Progenitor cell of endocrine pancreas (in vitro differentiated cells): ENCODE data around the gene BIVM. TPM values are rescaled to one million over a fixed set of nuclear protein-coding genes. Genes with fewer than 3 reads are reported as not detected.

ENCODE experiments used
- DNase-seq: peaks from one replicate; pipeline ENCODE4 v3.0.0; 2021; ENCODE audit warnings: low spot score; ENCODE audit not compliant: unreplicated experiment
- H3K27ac Mint-ChIP-seq: 2 replicates; pipeline ENCODE4 v1.8.0; 2021; ENCODE audit warnings: mild to moderate bottlenecking, moderate library complexity, mixed read lengths
- H3K27me3 Mint-ChIP-seq: 2 replicates; pipeline ENCODE4 v1.8.0; 2021; ENCODE audit warnings: mixed read lengths
- H3K36me3 Mint-ChIP-seq: 2 replicates; pipeline ENCODE4 v1.8.0; 2022; ENCODE audit warnings: mixed read lengths; ENCODE audit not compliant: insufficient read depth
- H3K4me1 Mint-ChIP-seq: 2 replicates; pipeline ENCODE4 v1.8.0; 2021; ENCODE audit warnings: low read depth, mixed read lengths
- H3K4me3 Mint-ChIP-seq: 2 replicates; pipeline ENCODE4 v1.8.0; 2021; ENCODE audit warnings: low read depth, mild to moderate bottlenecking, moderate library complexity, mixed read lengths
- H3K9me3 Mint-ChIP-seq: 2 replicates; pipeline ENCODE4 v1.8.0; 2021; ENCODE audit warnings: low read depth, mixed read lengths
- CTCF ChIP-seq: fragments of 200-600 bp; sonication (generic); IDR thresholded peaks from one replicate; pipeline ENCODE4 v1.5.0; 2021; ENCODE audit warnings: antibody characterized with exemption, mild to moderate bottlenecking; ENCODE audit not compliant: unreplicated experiment
- total RNA-seq: library from RNA; stranded (reverse); gene quantifications from 2 replicates; pipeline ENCODE4 v1.2.1, GENCODE V29; 2021

Gene BIVM
- total RNA-seq, 1 donor from 2014 or later = 28.5 TPM

DNA sequence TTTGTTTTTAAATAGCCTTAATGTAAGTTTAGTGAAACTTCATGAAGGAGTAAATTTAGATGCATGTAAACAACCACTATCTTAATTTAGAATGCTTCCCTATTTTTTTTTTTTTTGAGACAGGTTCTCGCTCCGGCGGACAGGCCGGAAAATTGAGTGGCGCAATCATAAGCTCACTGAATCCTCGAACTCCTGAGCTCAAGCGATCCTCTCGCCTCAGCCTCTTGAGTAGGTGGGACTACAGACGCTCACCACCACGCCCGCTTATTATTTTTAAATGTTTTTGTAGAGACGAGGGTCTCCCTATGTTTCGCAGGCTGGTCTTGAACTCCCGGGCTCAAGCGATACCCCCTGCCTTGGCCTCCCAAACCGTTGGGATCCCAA lies 26.9 kb upstream of the BIVM start:
- Mint-ChIP-seq H3K9me3 (no peaks in the 10 kb centered on the region), H3K36me3 (no peaks in the 10 kb centered on the region)
- no peak for TF ChIP-seq CTCF

GRCh38 chr13:102773441-102774213 lies 25.3 kb upstream of the BIVM start, which contains the start of gene TEX30:
TSS of gene TEX30 (minus strand) at chr13:102773786. CDS start at chr13:102770026, 3,760 bp downstream.
- no peak for TF ChIP-seq CTCF
- peak; percentile 81 for DNase-seq
- H3K36me3 Mint-ChIP-seq = no peaks in the 10 kb centered on the region
- no peaks in the 10 kb centered on the region for H3K27me3 Mint-ChIP-seq
- H3K4me3 Mint-ChIP-seq = peak within 1 kb of the TSS; percentile 89
- H3K27ac Mint-ChIP-seq = peak within 1 kb of the TSS; percentile 91
- no peaks in the 10 kb centered on the region for H3K9me3 Mint-ChIP-seq
- H3K4me1 Mint-ChIP-seq = peaks cover 5% of the 10 kb centered on the region

More for the DNA sequence above, 26.9 kb upstream of the BIVM start:
- Mint-ChIP-seq H3K4me1 (peaks cover 5% of the 10 kb centered on the region), H3K27ac (no peak overlapping the region), H3K4me3 (peak overlapping the region; percentile 89), H3K27me3 (no peaks in the 10 kb centered on the region)
- DNase-seq = no peak

- H3K4me3 Mint-ChIP-seq = peak overlapping the region; percentile 89
- no peak for TF ChIP-seq CTCF
- H3K36me3 Mint-ChIP-seq = no peaks in the 10 kb centered on the region
- DNase-seq = no peak
- no peaks in the 10 kb centered on the region for H3K9me3 Mint-ChIP-seq
- H3K27me3 Mint-ChIP-seq = no peaks in the 10 kb centered on the region
- H3K27ac Mint-ChIP-seq = peak overlapping the region; percentile 91
- peaks cover 5% of the 10 kb centered on the region for H3K4me1 Mint-ChIP-seq
Observed at GRCh38 chr13:102774214-102774568, 24.7 kb upstream of the BIVM start.

DNA sequence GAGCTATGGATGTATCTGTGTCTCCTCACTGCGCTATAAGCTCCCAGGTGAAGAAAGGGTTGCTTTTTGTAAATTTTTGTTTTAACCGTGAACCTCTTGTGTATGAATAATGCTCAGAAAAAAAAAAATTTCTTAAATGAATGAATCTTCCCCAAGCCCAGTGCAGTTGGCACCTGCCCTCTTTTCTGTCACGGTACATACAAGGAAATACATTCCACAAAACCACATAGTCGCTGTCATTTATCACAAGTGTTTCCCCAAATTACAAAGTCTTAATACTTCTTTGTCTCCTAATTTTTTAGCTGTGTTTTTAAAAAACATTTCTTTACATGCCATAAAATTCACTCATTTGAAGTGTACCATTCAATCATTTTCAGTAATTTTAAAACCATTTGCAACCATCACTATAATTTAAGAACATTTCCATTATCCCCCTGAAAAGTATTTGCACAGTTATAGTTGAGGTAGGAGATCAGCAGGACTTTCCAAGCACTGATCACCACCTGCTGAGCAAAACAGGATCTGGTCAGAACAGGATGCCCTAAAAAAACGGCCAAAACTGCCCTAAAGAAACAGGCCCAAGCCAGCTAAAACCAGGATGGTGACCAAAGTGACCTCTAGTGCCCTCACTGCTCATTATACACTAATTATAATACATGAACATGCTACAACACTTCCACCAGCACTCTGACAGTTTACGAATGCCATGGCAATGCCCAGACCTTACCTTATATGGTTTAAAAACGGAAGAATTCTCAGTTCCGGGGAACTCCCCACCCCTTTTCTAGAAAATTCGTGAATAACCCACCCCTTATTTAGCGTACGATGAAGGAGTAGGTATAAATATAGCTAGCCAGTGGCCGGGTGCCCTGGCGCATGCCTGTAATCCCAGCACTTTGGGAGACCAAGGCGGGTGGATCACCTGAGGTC lies 24.1 kb upstream of the BIVM start:
- Mint-ChIP-seq H3K36me3 (no peaks in the 10 kb centered on the region), H3K4me1 (peaks cover 5% of the 10 kb centered on the region), H3K27ac (no peak overlapping the region), H3K4me3 (peak overlapping the region; percentile 89), H3K9me3 (no peaks in the 10 kb centered on the region), H3K27me3 (no peaks in the 10 kb centered on the region)
- DNase-seq = no peak
- no peak for TF ChIP-seq CTCF

DNA sequence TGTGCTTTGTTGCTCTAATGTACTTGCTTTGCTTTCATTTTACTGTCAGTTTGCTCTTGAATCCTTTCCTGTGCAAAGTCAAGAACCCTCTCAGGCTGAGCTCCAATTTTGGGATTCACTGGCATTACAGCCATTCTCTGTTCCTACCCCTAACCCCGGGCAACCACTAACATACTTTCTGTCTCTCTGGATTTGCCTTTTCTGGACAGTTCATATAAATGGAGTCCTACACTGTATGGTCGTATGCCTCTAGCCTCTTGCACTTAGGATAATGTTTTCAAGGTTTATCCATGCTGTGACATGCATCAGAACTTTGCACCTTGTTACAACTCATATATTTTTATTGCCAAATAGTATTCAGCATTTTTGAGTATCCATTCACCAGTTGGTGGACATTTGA lies 22.6 kb upstream of the BIVM start:
- Mint-ChIP-seq H3K27ac (no peak overlapping the region), H3K4me1 (peaks cover 5% of the 10 kb centered on the region), H3K9me3 (peaks cover 3% of the 10 kb centered on the region), H3K27me3 (no peaks in the 10 kb centered on the region), H3K4me3 (no peak overlapping the region), H3K36me3 (peaks cover 4% of the 10 kb centered on the region)
- DNase-seq = no peak
- TF ChIP-seq CTCF = no peak
